GM12865 (cell line): Measurements from ENCODE around the gene TBC1D9.
A peak's percentile ranks its signal among the peaks of the same experiment; 100 is the strongest.

Experiments used
- DNase-seq: peaks from one replicate; pipeline ENCODE4 v3.0.0; 2010; ENCODE audit warnings: low read depth
- H3K4me3 ChIP-seq: 2 replicates; pipeline ENCODE4 v1.5.1; 2011; ENCODE audit warnings: mild to moderate bottlenecking, low read depth, low read length, control low read depth
- CTCF ChIP-seq: IDR thresholded peaks from 2 replicates; pipeline ENCODE4 v1.5.1; 2011; ENCODE audit warnings: low read length, control low read depth, low read depth, inconsistent platforms; ENCODE audit not compliant: insufficient read depth; ENCODE audit errors: missing control alignments

The TBC1D9 gene

GRCh38 chr4:140675599-140676231 is 80.5 kb downstream of the TBC1D9 start:
- TF ChIP-seq CTCF = no peak
- no peak overlapping the region for H3K4me3 ChIP-seq
- DNase-seq = peak; percentile 10

DNA sequence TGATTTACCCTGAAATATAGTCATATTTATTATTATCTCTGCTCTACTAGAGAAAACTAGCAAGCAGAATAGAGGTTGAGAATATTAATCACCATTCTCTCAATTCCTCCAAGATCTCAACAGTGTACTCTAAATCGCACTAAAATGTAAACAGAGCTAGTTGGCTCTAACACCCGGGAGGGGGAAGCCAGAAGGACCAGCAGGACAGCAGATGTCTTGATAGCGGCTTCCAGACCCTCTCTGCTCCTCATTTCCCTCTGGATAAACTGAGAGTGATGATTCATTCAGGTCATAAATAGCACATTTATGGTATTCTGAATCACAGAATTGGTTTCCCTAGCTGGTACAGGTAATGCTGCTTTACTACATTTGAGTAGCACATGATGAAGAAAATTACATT is 82.5 kb downstream of the TBC1D9 start:
- no peak for DNase-seq
- no peak for TF ChIP-seq CTCF
- H3K4me3 ChIP-seq = no peak overlapping the region

DNA sequence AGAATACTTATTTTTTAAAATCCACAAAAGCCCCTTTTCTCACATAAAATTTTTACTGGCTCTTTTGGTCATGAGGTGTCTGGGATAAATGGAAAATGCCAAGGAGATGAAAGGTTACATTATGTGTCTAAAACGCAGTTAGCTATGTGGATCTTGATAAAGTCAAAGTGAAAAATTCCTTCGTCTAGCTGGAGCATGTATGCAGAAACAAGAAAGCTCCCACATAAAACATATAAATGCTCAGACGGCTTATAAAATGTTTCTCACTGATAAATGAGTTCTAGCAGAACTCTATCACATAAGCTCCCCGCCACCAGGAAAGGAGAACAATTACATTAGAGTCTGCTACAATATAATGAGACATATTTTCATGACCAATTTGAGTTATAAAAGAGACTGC is 83.8 kb downstream of the TBC1D9 start:
- no peak for TF ChIP-seq CTCF
- H3K4me3 ChIP-seq = no peak overlapping the region
- DNase-seq = no peak

DNA sequence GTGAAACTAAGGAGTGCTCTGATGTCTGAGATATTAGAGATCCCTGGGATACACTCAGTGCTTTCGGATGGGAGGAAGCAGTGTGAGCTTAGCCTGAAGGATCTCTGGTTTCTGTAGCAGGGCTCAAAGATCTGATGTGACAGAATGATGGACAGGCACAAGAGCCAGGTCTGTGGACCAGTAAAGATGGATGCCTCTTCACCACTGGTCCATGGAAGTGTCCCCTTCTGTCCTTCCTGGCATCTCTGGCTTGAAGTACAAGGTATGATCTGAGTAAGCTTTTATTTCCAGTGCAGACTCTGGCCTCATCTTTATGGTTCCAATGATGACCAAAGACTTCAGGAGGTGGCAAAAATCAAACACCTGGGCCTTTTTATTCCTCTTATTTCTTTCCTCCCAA is 88.1 kb downstream of the TBC1D9 start:
- TF ChIP-seq CTCF = no peak

DNA sequence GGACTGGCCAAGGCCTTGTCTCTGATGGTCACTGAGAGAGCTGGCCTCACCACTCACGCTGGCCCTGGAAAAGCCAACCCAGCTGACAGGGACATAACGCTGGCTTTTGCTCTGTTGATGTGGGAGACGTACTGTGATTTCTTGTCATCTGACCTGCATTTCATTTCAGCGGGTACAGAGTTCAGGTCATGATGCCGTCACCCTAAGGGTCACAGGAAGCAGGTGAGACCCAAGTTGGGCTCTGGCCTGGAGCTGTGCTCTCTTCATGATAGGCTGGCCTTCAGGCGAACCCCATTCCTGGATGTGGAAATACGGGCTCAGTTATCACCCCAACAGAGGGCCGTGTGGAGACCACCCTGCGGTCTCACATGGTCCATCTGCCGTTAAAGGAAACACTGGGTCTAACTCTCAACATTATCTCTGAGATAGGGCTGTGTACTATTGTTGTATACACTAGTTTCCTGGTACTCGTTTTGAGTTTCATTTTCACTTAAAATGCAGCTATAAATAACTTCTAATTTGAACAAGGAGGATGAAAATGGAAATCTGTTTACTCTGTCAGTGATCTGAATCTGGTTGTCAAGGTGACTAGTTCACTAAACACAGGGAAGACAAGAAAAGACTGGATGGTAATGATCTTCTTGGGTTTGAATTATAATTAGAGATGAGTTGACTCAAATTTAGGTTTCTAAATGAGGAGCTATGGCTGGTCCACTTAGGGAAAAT is 89.1 kb downstream of the TBC1D9 start:
- DNase-seq = peak; percentile 23
- TF ChIP-seq CTCF = no peak
- 0 out of 2 replicates have a peak overlapping the region, but pooled peaks have one; percentile 7 for H3K4me3 ChIP-seq

More for the DNA sequence above, 88.1 kb downstream of the TBC1D9 start:
- H3K4me3 ChIP-seq = no peak overlapping the region
- DNase-seq = no peak

- DNase-seq = no peak
- no peak overlapping the region for H3K4me3 ChIP-seq
- no peak for TF ChIP-seq CTCF
Measured at GRCh38 chr4:140662082-140662869, 93.9 kb downstream of the TBC1D9 start.
